IMR-90 (cell line): ENCODE measurements around the gene SIX2. TPM values are rescaled to one million over a fixed set of nuclear protein-coding genes. Genes with fewer than 3 reads are reported as not detected.

Source experiments
- ATAC-seq: fragments of 200-7000 bp; cut with Tn5 transposase; 2 replicates; pipeline ENCODE4 v1.9.1; 2020; ENCODE audit warnings: low read depth, mild to moderate bottlenecking, moderate library complexity
- BruUV-seq: library from RNA; stranded (reverse); fragments of 400-500 nt; replicated peaks from 2 replicates; lab custom pipeline; 2021; lab: Mats Ljungman, UMichigan
- CTCF ChIA-PET: fragments of 300-600 bp; formaldehyde crosslinking; extraction: SDS; loops from one replicate; lab custom pipeline; 2021; ENCODE audit warnings: antibody characterized with exemption; lab: Yijun Ruan, JAX
- POLR2A ChIA-PET: fragments of 300-600 bp; sonication (Branson Sonifier 250); formaldehyde crosslinking; loops from one replicate; lab custom pipeline; 2022; ENCODE audit warnings: antibody characterized with exemption; ENCODE audit not compliant: unreplicated experiment; lab: Charles Lee
- DNase-seq: peaks from one replicate; pipeline ENCODE4 v3.0.0; 2013
- H2AFZ ChIP-seq: replicated peaks from 2 replicates; pipeline ENCODE3; 2013; ENCODE audit warnings: low read length, mild to moderate bottlenecking; ENCODE audit not compliant: poor library complexity
- H2AK5ac ChIP-seq: 2 replicates; pipeline ENCODE4 v1.6.1; 2013; ENCODE audit warnings: low read depth, low read length, inconsistent platforms
- H2AK9ac ChIP-seq: replicated peaks from 2 replicates; pipeline ENCODE3; 2013; ENCODE audit warnings: mild to moderate bottlenecking, low read depth, low read length, moderate library complexity; ENCODE audit not compliant: poor library complexity
- H2BK120ac ChIP-seq: 2 replicates; pipeline ENCODE4 v1.6.1; 2013; ENCODE audit warnings: low read depth, low read length, inconsistent platforms
- H2BK15ac ChIP-seq: 3 replicates; pipeline ENCODE4 v1.6.1; 2013; ENCODE audit warnings: low read depth, low read length, inconsistent platforms
- H2BK20ac ChIP-seq: 2 replicates; pipeline ENCODE4 v1.6.1; 2013; ENCODE audit warnings: low read depth, mild to moderate bottlenecking, inconsistent platforms, low read length, moderate library complexity
- H2BK5ac ChIP-seq: 2 replicates; pipeline ENCODE4 v1.6.1; 2013; ENCODE audit warnings: mild to moderate bottlenecking, low read depth, low read length, inconsistent platforms; ENCODE audit not compliant: poor library complexity, severe bottlenecking
- H3K14ac ChIP-seq: replicated peaks from 2 replicates; pipeline ENCODE4 v1.6.1; 2013; ENCODE audit warnings: low read depth, low read length, inconsistent platforms
- H3K18ac ChIP-seq: 2 replicates; pipeline ENCODE4 v1.6.1; 2013; ENCODE audit warnings: low read depth, low read length, control low read depth
- H3K23ac ChIP-seq: 2 replicates; pipeline ENCODE4 v1.6.1; 2013; ENCODE audit warnings: low read depth, low read length, inconsistent platforms
- H3K27ac ChIP-seq: 2 replicates; pipeline ENCODE4 v1.5.1; 2013; ENCODE audit warnings: mild to moderate bottlenecking, control low read depth, low read length; ENCODE audit not compliant: insufficient read depth
- H3K27me3 ChIP-seq: 2 replicates; pipeline ENCODE4 v1.6.1; 2013; ENCODE audit warnings: low read length; ENCODE audit not compliant: control insufficient read depth, insufficient read depth
- H3K36me3 ChIP-seq: 2 replicates; pipeline ENCODE4 v1.6.1; 2013; ENCODE audit warnings: low read length, mixed read lengths; ENCODE audit not compliant: control insufficient read depth, insufficient read depth
- H3K4ac ChIP-seq: 2 replicates; pipeline ENCODE4 v1.6.1; 2013; ENCODE audit warnings: low read depth, low read length, inconsistent platforms
- H3K4me1 ChIP-seq: 2 replicates; pipeline ENCODE4 v1.6.1; 2013; ENCODE audit warnings: low read length, mixed read lengths; ENCODE audit not compliant: control insufficient read depth, insufficient read depth
- H3K4me2 ChIP-seq: 2 replicates; pipeline ENCODE4 v1.6.1; 2013; ENCODE audit warnings: low read depth, mild to moderate bottlenecking, control low read depth, low read length, moderate library complexity
- H3K4me3 ChIP-seq: 2 replicates; pipeline ENCODE4 v1.5.1; 2013; ENCODE audit warnings: low read depth, mild to moderate bottlenecking, control low read depth, low read length, moderate library complexity; ENCODE audit not compliant: insufficient read depth
- H3K56ac ChIP-seq: 2 replicates; pipeline ENCODE4 v1.6.1; 2013; ENCODE audit warnings: low read length, inconsistent platforms; ENCODE audit not compliant: insufficient read depth; ENCODE audit errors: extremely low read depth
- H3K79me1 ChIP-seq, 2 experiments: 2 replicates each; pipeline ENCODE4 v1.6.1; 2013; ENCODE audit warnings: low read length in 2 of 2, inconsistent platforms in 1 of 2, low read depth in 1 of 2
- H3K9ac ChIP-seq: 2 replicates; pipeline ENCODE4 v1.6.1; 2013; ENCODE audit warnings: low read depth, low read length, control low read depth
- H3K9me1 ChIP-seq: 2 replicates; pipeline ENCODE4 v1.6.1; 2013; ENCODE audit warnings: low read length, inconsistent platforms; ENCODE audit not compliant: insufficient read depth
- H3K9me3 ChIP-seq: 2 replicates; pipeline ENCODE4 v1.6.1; 2013; ENCODE audit warnings: low read length; ENCODE audit not compliant: control insufficient read depth, insufficient read depth
- H4K20me1 ChIP-seq: 2 replicates; pipeline ENCODE4 v1.6.1; 2013; ENCODE audit warnings: low read length, inconsistent platforms; ENCODE audit not compliant: insufficient read depth
- H4K5ac ChIP-seq: 2 replicates; pipeline ENCODE4 v1.6.1; 2013; ENCODE audit warnings: mild to moderate bottlenecking, low read depth, low read length, control low read depth
- H4K8ac ChIP-seq, 2 experiments: 2 replicates each; pipeline ENCODE4 v1.6.1; 2013; ENCODE audit warnings: low read depth in 2 of 2, low read length in 2 of 2, control low read depth in 1 of 2, inconsistent platforms in 1 of 2
- H4K91ac ChIP-seq: 2 replicates; pipeline ENCODE4 v1.6.1; 2013; ENCODE audit warnings: low read depth, low read length, inconsistent platforms; ENCODE audit not compliant: insufficient read depth
- CEBPB ChIP-seq: IDR thresholded peaks from 2 replicates; pipeline ENCODE4 v1.6.1; 2012; ENCODE audit warnings: low read depth, low read length, improper control_type of control experiment
- CHD1 ChIP-seq: IDR thresholded peaks from 2 replicates; pipeline ENCODE4 v1.6.1; 2012; ENCODE audit warnings: low read depth, low read length, improper control_type of control experiment
- ELK1 ChIP-seq: fragments of 150-350 bp; IDR thresholded peaks from 2 replicates; pipeline ENCODE4 v1.6.1; 2016; ENCODE audit warnings: low read depth, mild to moderate bottlenecking, low read length, moderate library complexity, borderline replicate concordance
- FOS ChIP-seq: fragments of 150-350 bp; IDR thresholded peaks from 2 replicates; pipeline ENCODE4 v1.6.1; 2016; ENCODE audit warnings: low read depth, low read length
- MAZ ChIP-seq: IDR thresholded peaks from 2 replicates; pipeline ENCODE4 v1.6.1; 2012; ENCODE audit warnings: low read depth, mild to moderate bottlenecking, low read length, improper control_type of control experiment, moderate library complexity, borderline replicate concordance
- MXI1 ChIP-seq: IDR thresholded peaks from 2 replicates; pipeline ENCODE4 v1.6.1; 2012; ENCODE audit warnings: low read depth, mild to moderate bottlenecking, low read length, moderate library complexity, borderline replicate concordance
- NFE2L2 ChIP-seq: fragments of 150-350 bp; IDR thresholded peaks from 2 replicates; pipeline ENCODE4 v1.6.1; 2016; ENCODE audit warnings: low read depth, mild to moderate bottlenecking, low read length
- RCOR1 ChIP-seq: IDR thresholded peaks from 2 replicates; pipeline ENCODE4 v1.6.1; 2012; ENCODE audit warnings: mild to moderate bottlenecking, low read length, improper control_type of control experiment; ENCODE audit not compliant: insufficient replicate concordance
- RFX5 ChIP-seq: IDR thresholded peaks from 2 replicates; pipeline ENCODE4 v1.8.0; 2012; ENCODE audit warnings: low read depth, mild to moderate bottlenecking, low read length, moderate library complexity
- WGBS, 2 experiments: methylation state at CpG; one replicate each; pipeline versions ENCODE4 v1.1.5 to v1.1.7; 2013; ENCODE audit warnings: missing lambda C conversion rate in 2 of 2; ENCODE audit not compliant: insufficient read length in 1 of 2; ENCODE audit errors: extremely low coverage in 2 of 2; 5-methylcytosine and 5-hydroxymethylcytosine counted together
- dilution Hi-C: fragments of 300-500 bp; cut with HindIII; formaldehyde crosslinking; loops from one replicate; pipeline ENCODE4 v1.14.3; 2018; ENCODE audit warnings: low sequenced_read_pairs; ENCODE audit not compliant: unreplicated experiment
- in situ Hi-C: fragments of 300-500 bp; cut with MboI; formaldehyde crosslinking; loops from 3 replicates; pipeline ENCODE4 v1.14.3; 2019; ENCODE audit warnings: low sequenced_read_pairs, inconsistent platforms, mixed read lengths
- intact Hi-C: fragments of 100-400 bp; cut with micrococcal nuclease; formaldehyde crosslinking; loops from 2 replicates; pipeline ENCODE4 v1.10.0; 2022
- polyA plus RNA-seq, 3 experiments: library from polyadenylated mRNA; depleted of rRNA; stranded (reverse); fragments of >200 nt; gene quantifications; 2 replicates each; pipeline ENCODE4 v1.2.3, GENCODE V29; 2012; ENCODE audit warnings: low replicate concordance in 1 of 3
- total RNA-seq: library from RNA; depleted of rRNA; stranded (reverse); fragments of >200 nt; gene quantifications from 2 replicates; pipeline ENCODE4 v1.2.3, GENCODE V29; 2012
- TF ChIP-seq, protein P1 (sequence below): conservative IDR thresholded peaks from 2 replicates; pipeline ENCODE4 v1.5.1; 2012; ENCODE audit warnings: mild to moderate bottlenecking, low read depth, low read length, improper control_type of control experiment

Gene SIX2
- total and polyA plus RNA-seq, 2 of the 4 experiments (the other 2 are of a cell fraction): not detected

DNA sequence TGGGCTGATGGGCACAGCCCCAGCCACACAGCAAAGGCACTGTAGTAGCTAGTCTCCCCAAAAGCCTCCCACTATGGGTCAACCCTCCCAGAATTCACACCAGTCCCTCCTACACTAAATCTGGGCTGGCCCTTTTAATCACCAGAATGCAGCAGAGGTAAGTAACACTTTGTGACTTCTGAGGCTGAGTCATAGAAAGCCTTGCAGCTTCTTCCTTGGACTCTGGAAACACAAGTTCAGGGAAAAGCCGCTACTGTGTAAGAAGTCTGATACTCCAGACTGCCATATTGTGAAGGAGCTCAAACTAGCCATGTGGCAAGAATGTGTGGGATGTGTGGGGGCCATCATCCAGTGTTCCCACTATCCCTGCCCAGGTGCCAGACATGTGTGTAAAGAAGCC, 19.0 kb upstream of the SIX2 start:
- Histone ChIP-seq H3K36me3 (no peaks in the 10 kb centered on the region), H3K9ac (no peak overlapping the region), H3K4me3 (no peak overlapping the region), H3K4me1 (no peaks in the 10 kb centered on the region), H3K27me3 (peaks cover 48% of the 10 kb centered on the region), H3K14ac (no peak overlapping the region), H3K18ac (no peak overlapping the region), H3K56ac (no peak overlapping the region), H3K4me2 (no peak overlapping the region), H3K9me3 (no peaks in the 10 kb centered on the region), H3K4ac (no peak overlapping the region), H2BK20ac (no peak overlapping the region), H2AFZ (no peak overlapping the region), H2BK120ac (no peak overlapping the region), H4K91ac (no peak overlapping the region), H3K79me1 (no peaks in the 10 kb centered on the region), H3K23ac (no peak overlapping the region), H2AK5ac (no peak overlapping the region), H2BK15ac (no peak overlapping the region), H2BK5ac (no peak overlapping the region), H4K20me1 (no peaks in the 10 kb centered on the region), H4K8ac (no peak overlapping the region), H3K9me1 (no peaks in the 10 kb centered on the region), H4K5ac (no peak overlapping the region), H2AK9ac (no peak overlapping the region), H3K27ac (no peak overlapping the region)
- TF ChIP-seq, protein P1, sequence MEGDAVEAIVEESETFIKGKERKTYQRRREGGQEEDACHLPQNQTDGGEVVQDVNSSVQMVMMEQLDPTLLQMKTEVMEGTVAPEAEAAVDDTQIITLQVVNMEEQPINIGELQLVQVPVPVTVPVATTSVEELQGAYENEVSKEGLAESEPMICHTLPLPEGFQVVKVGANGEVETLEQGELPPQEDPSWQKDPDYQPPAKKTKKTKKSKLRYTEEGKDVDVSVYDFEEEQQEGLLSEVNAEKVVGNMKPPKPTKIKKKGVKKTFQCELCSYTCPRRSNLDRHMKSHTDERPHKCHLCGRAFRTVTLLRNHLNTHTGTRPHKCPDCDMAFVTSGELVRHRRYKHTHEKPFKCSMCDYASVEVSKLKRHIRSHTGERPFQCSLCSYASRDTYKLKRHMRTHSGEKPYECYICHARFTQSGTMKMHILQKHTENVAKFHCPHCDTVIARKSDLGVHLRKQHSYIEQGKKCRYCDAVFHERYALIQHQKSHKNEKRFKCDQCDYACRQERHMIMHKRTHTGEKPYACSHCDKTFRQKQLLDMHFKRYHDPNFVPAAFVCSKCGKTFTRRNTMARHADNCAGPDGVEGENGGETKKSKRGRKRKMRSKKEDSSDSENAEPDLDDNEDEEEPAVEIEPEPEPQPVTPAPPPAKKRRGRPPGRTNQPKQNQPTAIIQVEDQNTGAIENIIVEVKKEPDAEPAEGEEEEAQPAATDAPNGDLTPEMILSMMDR: no peak
- no peak for TF ChIP-seq NFE2L2
- no peak for TF ChIP-seq MXI1
- no peak for TF ChIP-seq RCOR1
- no peak for TF ChIP-seq CHD1
- no peak for TF ChIP-seq RFX5
- TF ChIP-seq MAZ: no peak
- no peak for TF ChIP-seq ELK1
- no peak for TF ChIP-seq FOS
- no peak for TF ChIP-seq CEBPB
- CTCF ChIA-PET: no interaction called here
- no CpG with 5 or more reads among the region's 1 CpG for WGBS, 2 experiments
- dilution Hi-C loops: no loop called here
- ATAC-seq (no peak), DNase-seq (no peak)
- in situ Hi-C loops: no loop called here
- intact Hi-C loops: no loop called here
- POLR2A ChIA-PET: no interaction called here
- BruUV-seq: no TSS peak
